Uterus (tissue), 4 donors: ENCODE data around the gene CEP57. TPM values are rescaled to one million over a fixed set of nuclear protein-coding genes. Genes with fewer than 3 reads are reported as not detected.

Experiments
- DNase-seq, 2 donors: peaks; one replicate each; pipeline ENCODE4 v3.0.0-alpha.2; 2019 to 2020
- H3K27ac ChIP-seq, 2 donors: fragments of 200-600 bp; sonication (generic); 1 replicate in 1 of 2; 2 replicates in 1 of 2; pipeline ENCODE4 v1.5.1; 2016 to 2018
- H3K27me3 ChIP-seq, 2 donors: fragments of 200-600 bp; sonication (generic); one replicate each; pipeline ENCODE4 v1.5.1; 2018 to 2019; ENCODE audit warnings: control low read depth in 1 of 2
- H3K36me3 ChIP-seq, 2 donors: fragments of 200-600 bp; sonication (generic); one replicate each; pipeline ENCODE4 v1.5.1; 2019; ENCODE audit warnings: control low read depth in 1 of 2
- H3K4me1 ChIP-seq, 2 donors: fragments of 200-600 bp; sonication (generic); one replicate each; pipeline ENCODE4 v1.5.1; 2018 to 2019; ENCODE audit warnings: control low read depth in 1 of 2
- H3K4me3 ChIP-seq, 2 donors: fragments of 200-600 bp; sonication (generic); 1 replicate in 1 of 2; 2 replicates in 1 of 2; pipeline ENCODE4 v1.5.1; 2018 to 2019; ENCODE audit warnings: mild to moderate bottlenecking in 1 of 2
- H3K9me3 ChIP-seq, 2 donors: fragments of 200-600 bp; sonication (generic); one replicate each; pipeline ENCODE4 v1.5.1; 2019; ENCODE audit warnings: control low read depth in 1 of 2
- CTCF ChIP-seq, 4 experiments: fragments of 200-600 bp in 2 of 4; fragments of 450-650 bp in 2 of 4; sonication (generic) in 2 of 4; IDR thresholded peaks; one replicate each; pipeline ENCODE4 v1.5.1; 2016 to 2019; ENCODE audit warnings: antibody characterized with exemption in 4 of 4, mild to moderate bottlenecking in 2 of 4, moderate library complexity in 1 of 4
- POLR2A ChIP-seq, 2 donors: fragments of 450-650 bp; IDR thresholded peaks; one replicate each; pipeline ENCODE4 v1.6.1; 2016; ENCODE audit warnings: antibody characterized with exemption in 2 of 2, mild to moderate bottlenecking in 1 of 2, moderate library complexity in 1 of 2
- intact Hi-C: fragments of 100-400 bp; cut with DNase I; formaldehyde crosslinking; loops from one replicate; pipeline ENCODE4 v1.15.1; 2023; ENCODE audit warnings: low total_unique reads
- total RNA-seq, 4 donors: library from RNA; depleted of rRNA in 3 of 4; stranded (reverse); fragments of >200 nt in 3 of 4; gene quantifications; one replicate each; pipeline versions ENCODE4 v1.1.0 to v1.2.4, GENCODE V29; 2014 to 2023
- donor health status: DM: yes; HTN: yes; CAD: no.

Gene CEP57
- total RNA-seq, 4 donors from 2014 or later: 18.7 to 124 (median 59.4) TPM

- Histone ChIP-seq H3K4me3 (no peak overlapping the region), H3K27ac (no peak overlapping the region), H3K36me3 (no peaks in the 10 kb centered on the region), H3K9me3 (no peaks in the 10 kb centered on the region), H3K4me1 (no peaks in the 10 kb centered on the region), H3K27me3 (no peaks in the 10 kb centered on the region)
- DNase-seq: no peak
- TF ChIP-seq POLR2A (IDR thresholded peaks at IDR 0.05): no peak
- TF ChIP-seq CTCF (IDR thresholded peaks at IDR 0.05): no peak
- intact Hi-C loops: no loop called here
Measured at GRCh38 chr11:95827696-95828095, 37.4 kb downstream of the CEP57 start.

GRCh38 chr11:95829580-95830259 is 39.4 kb downstream of the CEP57 start:
- Histone ChIP-seq H3K27me3 (no peaks in the 10 kb centered on the region), H3K27ac (no peak overlapping the region), H3K4me1 (no peaks in the 10 kb centered on the region), H3K9me3 (no peaks in the 10 kb centered on the region), H3K36me3 (no peaks in the 10 kb centered on the region), H3K4me3 (no peak overlapping the region)
- TF ChIP-seq CTCF (IDR thresholded peaks at IDR 0.05) (no peak), POLR2A (IDR thresholded peaks at IDR 0.05) (no peak)
- intact Hi-C loops: no loop called here
- no peak for DNase-seq

GRCh38 chr11:95831198-95831883 is 41.0 kb downstream of the CEP57 start:
- no peaks in the 10 kb centered on the region for H3K36me3 ChIP-seq
- TF ChIP-seq CTCF (IDR thresholded peaks at IDR 0.05) (no peak), POLR2A (IDR thresholded peaks at IDR 0.05) (no peak)
- no peaks in the 10 kb centered on the region for H3K27me3 ChIP-seq
- no peak overlapping the region for H3K4me3 ChIP-seq
- no peaks in the 10 kb centered on the region for H3K9me3 ChIP-seq
- DNase-seq: no peak
- intact Hi-C loops: no loop called here
- H3K27ac ChIP-seq: peak overlapping the region in 1 of 2 donors; percentile 9
- no peaks in the 10 kb centered on the region for H3K4me1 ChIP-seq

GRCh38 chr11:95832763-95833162 is 42.5 kb downstream of the CEP57 start:
- Histone ChIP-seq H3K27ac (no peak overlapping the region), H3K4me3 (no peak overlapping the region), H3K27me3 (no peaks in the 10 kb centered on the region), H3K9me3 (no peaks in the 10 kb centered on the region), H3K36me3 (no peaks in the 10 kb centered on the region), H3K4me1 (no peaks in the 10 kb centered on the region)
- intact Hi-C loops: no loop called here
- no peak for DNase-seq
- no peak for TF ChIP-seq POLR2A (IDR thresholded peaks at IDR 0.05)
- TF ChIP-seq CTCF (IDR thresholded peaks at IDR 0.05): no peak

GRCh38 chr11:95833378-95833777 is 43.1 kb downstream of the CEP57 start:
- intact Hi-C loops: no loop called here
- Histone ChIP-seq H3K4me3 (no peak overlapping the region), H3K36me3 (no peaks in the 10 kb centered on the region), H3K4me1 (no peaks in the 10 kb centered on the region), H3K9me3 (no peaks in the 10 kb centered on the region), H3K27ac (no peak overlapping the region), H3K27me3 (no peaks in the 10 kb centered on the region)
- no peak for DNase-seq
- TF ChIP-seq CTCF (IDR thresholded peaks at IDR 0.05) (no peak), POLR2A (IDR thresholded peaks at IDR 0.05) (no peak)
